Adipose tissue (tissue), 3 donors: Measurements from ENCODE around the gene RNF38. TPM values are rescaled to one million over a fixed set of nuclear protein-coding genes. Genes with fewer than 3 reads are reported as not detected.
"Not testable (repeated sequence)": the region's sequence is repeated elsewhere in the genome, so short reads cannot be mapped to it uniquely, and the experiment has no call there.

Experiments
- H3K27ac ChIP-seq: one replicate; pipeline ENCODE4 v1.5.1; 2013; ENCODE audit warnings: low read depth, low read length
- WGBS, 3 donors: extraction: QIAGEN DNeasy Blood & Tissue Kit; methylation state at CpG; one replicate each; pipeline ENCODE4 v1.1.7; 2013; 5-methylcytosine and 5-hydroxymethylcytosine counted together
- polyA plus RNA-seq, 3 donors: library from polyadenylated mRNA; stranded (reverse); fragments of 200-250 nt; gene quantifications; one replicate each; pipeline ENCODE4 v1.2.3, GENCODE V29; 2013
- donor health status: healthy with polysubstance abuse.
- donor health status: Bipolar disorder and iron deficiency.
- donor health status: healthy.

RNF38 gene
- polyA plus RNA-seq, result 10 to 100 TPM; 11.2 to 17.8 (median 14.5) TPM

DNA sequence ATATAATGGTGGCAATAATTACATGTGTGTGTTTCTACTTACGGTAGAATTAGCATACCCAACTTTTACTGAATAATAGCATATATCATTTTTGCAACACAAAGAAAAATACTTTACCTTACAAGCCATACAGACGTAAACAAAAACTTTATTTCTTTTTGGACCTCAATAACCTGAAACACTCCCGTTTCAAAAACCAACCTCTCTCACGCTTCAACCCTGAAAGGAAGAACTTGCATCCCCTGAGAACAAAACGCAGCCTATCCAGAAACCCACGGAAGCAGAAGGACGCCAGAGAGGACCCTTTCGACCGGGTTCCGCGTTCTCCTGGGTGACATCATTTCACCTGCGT is at the start of gene RNF38:
Gene RNF38, minus strand, starts transcription at position 290 of the 352 bp plus-strand sequence. Its CDS starts 161 bp downstream, at position 129.
- H3K27ac ChIP-seq, result peak within 1 kb of the TSS; percentile 68
- 1% methylated on average over 12 of the region's 12 CpGs for WGBS, 3 donors

GRCh38 chr9:36448555-36448954 is 48.5 kb upstream of the RNF38 start:
- H3K27ac ChIP-seq, result not testable (repeated sequence)
- 61 to 78% (median 74%) methylated on average over 9 of the region's 9 CpGs for WGBS, 3 donors

DNA sequence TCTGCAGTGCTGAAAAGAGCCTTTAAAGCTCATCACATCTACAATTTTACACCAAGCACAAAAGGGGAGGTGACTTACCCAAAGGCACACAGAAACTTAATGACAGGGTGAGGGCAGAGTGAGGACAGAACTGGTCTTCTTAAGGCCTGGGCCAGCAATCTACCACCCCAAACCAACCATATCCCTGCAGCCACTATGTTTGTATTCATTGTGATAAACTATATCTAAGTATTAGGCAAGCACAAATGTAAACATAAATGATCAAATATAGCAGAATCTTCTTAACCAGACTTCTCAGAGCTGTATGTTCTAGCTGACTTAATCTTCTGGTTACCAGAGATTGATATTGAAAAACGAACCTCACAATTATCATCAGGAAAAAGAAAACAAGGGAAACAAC is 47.9 kb upstream of the RNF38 start:
- 44 to 83% (median 81%) methylated on average over 1 of the region's 1 CpG for WGBS, 3 donors
- H3K27ac ChIP-seq, result no peak overlapping the region

- H3K27ac ChIP-seq, result not testable (repeated sequence)
- 93 to 99% (median 95%) methylated on average over 8 to 10 of the region's 10 CpGs for WGBS, 3 donors
Observed at GRCh38 chr9:36446678-36447077, 46.6 kb upstream of the RNF38 start.

- 82 to 88% (median 87%) methylated on average over 5 of the region's 5 CpGs for WGBS, 3 donors
- no peak overlapping the region for H3K27ac ChIP-seq
Observed at GRCh38 chr9:36445800-36446361, 45.8 kb upstream of the RNF38 start.

GRCh38 chr9:36444203-36444602 is 44.1 kb upstream of the RNF38 start:
- WGBS, 3 donors, result 66 to 83% (median 71%) methylated on average over 2 of the region's 2 CpGs
- H3K27ac ChIP-seq, result no peak overlapping the region

DNA sequence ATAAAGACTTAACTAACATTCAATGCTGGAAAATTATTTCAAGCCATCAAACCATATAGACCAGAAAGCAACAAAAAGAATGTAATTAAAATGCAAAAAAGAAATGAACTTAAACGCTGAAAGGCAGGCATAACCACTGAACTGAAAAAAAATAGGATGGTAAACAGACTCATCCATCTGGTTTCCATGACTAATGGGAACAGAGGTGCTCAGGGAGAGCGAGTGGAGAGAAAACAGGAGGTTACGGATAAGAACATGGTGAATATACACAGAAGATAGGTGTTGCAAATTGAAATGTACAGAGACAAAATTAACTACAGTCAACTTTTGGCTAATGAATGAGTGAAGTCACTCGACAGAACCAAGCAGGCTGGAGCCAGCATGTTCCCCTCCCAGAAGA is 43.5 kb upstream of the RNF38 start:
- 73 to 80% (median 77%) methylated on average over 4 of the region's 4 CpGs for WGBS, 3 donors
- no peak overlapping the region for H3K27ac ChIP-seq

DNA sequence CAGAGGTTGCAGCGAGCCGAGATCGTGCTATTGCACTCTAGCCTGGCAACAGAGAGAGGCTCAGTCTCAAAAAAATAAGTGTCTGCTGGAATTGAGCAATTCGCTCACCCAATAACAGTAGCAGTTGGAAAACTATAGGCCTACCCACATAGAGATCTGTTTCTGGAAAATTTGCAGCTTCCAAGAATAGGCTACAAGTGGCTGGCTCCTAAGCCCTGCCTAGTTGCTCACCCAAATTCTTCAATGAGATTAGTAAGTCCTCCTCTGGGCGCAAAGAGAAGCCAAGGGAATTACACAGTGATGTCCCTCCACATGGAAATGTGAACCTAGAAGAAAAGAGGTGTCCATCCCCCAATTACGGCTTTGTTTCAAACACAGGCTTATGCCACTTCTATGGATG is 42.6 kb upstream of the RNF38 start:
- WGBS, 3 donors, result 93 to 98% (median 96%) methylated on average over 6 of the region's 6 CpGs
- no peak overlapping the region for H3K27ac ChIP-seq

GRCh38 chr9:36441966-36442365 is 41.9 kb upstream of the RNF38 start:
- 24 to 46% (median 31%) methylated on average over 2 of the region's 2 CpGs for WGBS, 3 donors

DNA sequence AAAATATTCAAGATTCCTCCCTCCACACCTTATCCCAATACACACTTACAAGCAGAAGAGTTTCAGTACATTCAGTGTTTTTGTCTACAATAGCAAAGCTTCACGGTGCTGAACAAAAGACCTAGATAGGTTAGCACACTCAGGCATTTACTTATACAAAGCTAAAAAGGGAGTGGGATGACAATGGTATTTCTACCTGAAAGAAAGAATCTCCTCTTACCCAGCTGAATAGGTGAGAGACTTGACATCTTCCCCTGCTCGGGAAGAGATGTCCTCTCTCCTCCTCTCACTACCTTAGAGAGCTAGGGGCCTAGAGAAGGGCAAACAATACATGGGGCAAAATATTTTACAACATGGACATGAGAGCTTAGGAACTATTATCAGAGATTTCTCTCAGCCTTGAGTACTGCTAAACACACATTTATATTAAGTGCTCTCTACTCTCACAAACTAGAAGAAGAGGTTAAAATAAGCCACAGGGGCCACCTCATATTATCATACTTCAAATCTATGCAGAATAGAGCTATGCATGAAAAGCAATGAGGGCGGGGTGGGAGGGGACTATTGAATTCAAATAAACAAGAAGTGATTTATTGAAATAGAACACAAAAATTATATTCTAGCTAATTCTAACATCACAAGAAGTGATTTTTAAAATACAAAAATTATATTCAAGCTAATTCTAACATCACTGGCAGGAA is 38.6 kb upstream of the RNF38 start:
- no peak overlapping the region for H3K27ac ChIP-seq
- WGBS, 3 donors, result 92 to 97% (median 92%) methylated on average over 3 of the region's 3 CpGs

More at GRCh38 chr9:36441966-36442365, 41.9 kb upstream of the RNF38 start:
- H3K27ac ChIP-seq, result no peak overlapping the region

GRCh38 chr9:36437790-36438189 is 37.7 kb upstream of the RNF38 start:
- WGBS, 3 donors, result 71 to 86% (median 84%) methylated on average over 3 of the region's 3 CpGs
- no peak overlapping the region for H3K27ac ChIP-seq

DNA sequence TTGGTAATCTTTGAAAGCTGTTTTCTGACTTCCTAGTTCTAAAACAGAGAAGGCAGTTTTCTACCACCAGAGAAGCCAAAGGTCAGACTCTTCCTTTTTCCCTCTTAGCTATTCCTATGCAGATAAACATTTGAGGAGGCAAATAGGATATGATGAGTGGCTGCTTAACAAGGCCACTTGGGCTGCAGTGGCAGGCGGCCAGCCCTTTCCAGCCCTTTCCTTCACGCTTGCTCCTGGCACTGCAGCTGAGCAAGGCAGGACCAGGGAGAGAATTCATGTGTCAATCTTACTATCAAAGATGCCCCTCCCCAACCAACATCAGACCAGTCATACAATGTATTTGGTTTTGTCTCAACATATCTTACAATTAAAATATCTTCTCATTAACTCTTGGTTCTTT is 36.8 kb upstream of the RNF38 start:
- H3K27ac ChIP-seq, result no peak overlapping the region
- 50 to 78% (median 70%) methylated on average over 2 of the region's 2 CpGs for WGBS, 3 donors

DNA sequence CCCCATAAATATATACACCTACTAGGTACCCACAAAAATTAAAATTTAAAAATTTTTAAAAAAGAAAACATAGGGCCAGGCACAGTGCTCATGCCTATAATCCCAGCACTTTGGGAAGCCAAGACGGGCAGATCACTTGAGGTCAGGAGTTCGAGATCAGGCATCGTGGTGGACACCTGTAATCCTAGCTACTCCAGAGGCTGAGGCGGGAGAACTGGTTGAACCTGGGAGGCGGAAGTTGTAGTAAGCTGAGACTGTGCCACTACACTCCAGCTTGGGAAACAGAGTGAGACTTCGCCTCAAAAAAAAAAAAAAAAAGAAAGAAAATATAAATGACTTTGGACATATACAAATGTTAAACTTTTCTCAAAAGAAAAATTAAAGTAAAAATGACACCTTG is 33.3 kb upstream of the RNF38 start:
- WGBS, 3 donors, result 86 to 94% (median 94%) methylated on average over 6 of the region's 6 CpGs
- no peak overlapping the region for H3K27ac ChIP-seq

GRCh38 chr9:36431078-36431477 is 31.0 kb upstream of the RNF38 start:
- 96 to 97% (median 96%) methylated on average over 4 of the region's 4 CpGs for WGBS, 3 donors
- no peak overlapping the region for H3K27ac ChIP-seq

- no peak overlapping the region for H3K27ac ChIP-seq
Observed at GRCh38 chr9:36426945-36427344, 26.9 kb upstream of the RNF38 start.

GRCh38 chr9:36426348-36426747 is 26.3 kb upstream of the RNF38 start:
- 93 to 97% (median 95%) methylated on average over 5 of the region's 5 CpGs for WGBS, 3 donors
- H3K27ac ChIP-seq, result no peak overlapping the region

- H3K27ac ChIP-seq, result no peak overlapping the region
- WGBS, 3 donors, result 80 to 84% (median 81%) methylated on average over 8 of the region's 8 CpGs
Observed at GRCh38 chr9:36424289-36425055, 24.4 kb upstream of the RNF38 start.

DNA sequence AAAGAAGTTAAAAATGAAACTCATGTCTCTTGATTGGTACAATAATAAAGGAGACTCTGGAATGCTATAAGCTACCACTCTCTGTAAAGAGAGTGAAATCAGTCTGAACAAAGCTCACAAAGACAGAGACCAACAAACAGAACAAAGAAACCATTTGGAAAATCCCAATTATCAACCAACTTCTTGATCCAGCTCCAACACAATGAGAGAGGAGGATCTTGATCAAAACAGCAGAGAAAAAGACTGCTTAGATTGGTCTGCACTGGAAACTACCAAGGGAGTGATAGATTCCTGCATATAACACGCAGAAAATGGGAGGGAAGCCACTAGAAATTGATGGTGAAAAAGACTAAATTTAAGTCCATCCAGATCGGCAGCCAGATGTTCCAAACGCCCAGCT is 23.1 kb upstream of the RNF38 start:
- H3K27ac ChIP-seq, result no peak overlapping the region
- 83 to 89% (median 85%) methylated on average over 3 of the region's 3 CpGs for WGBS, 3 donors

DNA sequence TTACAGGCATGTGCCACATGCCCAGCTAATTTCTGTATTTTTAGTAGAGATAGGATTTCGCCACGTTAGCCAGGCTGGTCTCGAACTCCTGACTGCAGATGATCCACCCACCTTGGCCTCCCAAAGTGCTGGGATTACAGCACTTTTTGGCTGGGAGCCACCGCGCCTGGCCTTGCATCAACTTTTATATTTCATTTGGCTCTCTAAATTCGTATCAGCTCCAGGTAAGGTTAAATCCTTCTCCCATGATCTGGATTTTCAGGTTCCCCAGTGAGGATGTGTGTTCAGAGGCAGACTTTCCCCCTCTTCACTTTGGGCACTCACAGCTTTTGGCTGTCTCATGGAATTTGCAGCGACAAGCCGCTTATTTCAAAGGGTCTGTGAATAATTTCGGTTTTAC is 16.8 kb upstream of the RNF38 start:
- WGBS, 3 donors, result 80 to 87% (median 83%) methylated on average over 9 of the region's 9 CpGs
- no peak overlapping the region for H3K27ac ChIP-seq
